HCT116 (cell line): ENCODE results near the gene GET3. TPM values are rescaled to one million over a fixed set of nuclear protein-coding genes. Genes with fewer than 3 reads are reported as not detected.

Experiments used
- ATAC-seq: fragments of 200-7000 bp; cut with Tn5 transposase; 2 replicates; pipeline ENCODE4 v1.9.1; 2020; ENCODE audit warnings: mild to moderate bottlenecking, moderate library complexity
- BruUV-seq: library from RNA; stranded (reverse); fragments of 400-500 nt; replicated peaks from 2 replicates; lab custom pipeline; 2021; lab: Mats Ljungman, UMichigan
- CTCF ChIA-PET: fragments of 300-600 bp; sonication (Branson Sonifier 250); formaldehyde crosslinking; loops from one replicate; lab custom pipeline; 2021; ENCODE audit warnings: antibody characterized with exemption; lab: Charles Lee
- POLR2A ChIA-PET: fragments of 300-600, 350-600 bp; sonication (Branson Sonifier 250); formaldehyde crosslinking; loops from one replicate; lab custom pipeline; 2021; ENCODE audit warnings: antibody characterized with exemption; lab: Charles Lee
- RAD21 ChIA-PET, 2 experiments: fragments of 300-600 bp; sonication (Branson Sonifier 250); formaldehyde crosslinking; loops; one replicate each; lab custom pipeline; 2023; ENCODE audit warnings: low total read pairs in 2 of 2; ENCODE audit not compliant: uncharacterized antibody in 2 of 2, unreplicated experiment in 2 of 2, low non-redundant PET in 1 of 2; lab: Charles Lee
- DNase-seq: peaks from one replicate; pipeline ENCODE4 v3.0.0-alpha.2; 2010; ENCODE audit warnings: low read depth, low spot score
- H2AFZ ChIP-seq: fragments of 200-600 bp; shearing (Covaris generic), sonication (generic); 2 replicates; pipeline ENCODE4 v1.6.1; 2017; ENCODE audit warnings: low read depth, mixed run types, mixed read lengths, antibody characterized with exemption, low read length; ENCODE audit not compliant: poor library complexity, severe bottlenecking
- H3K27ac ChIP-seq: 2 replicates; pipeline ENCODE4 v1.5.1; 2012; ENCODE audit warnings: low read depth, low read length
- H3K27me3 ChIP-seq: fragments of 200-600 bp; sonication (generic); 2 replicates; pipeline ENCODE4 v1.6.1; 2016; ENCODE audit warnings: mixed run types, low read length, mixed read lengths; ENCODE audit not compliant: insufficient read depth
- H3K36me3 ChIP-seq, 2 experiments: fragments of 200-500 bp in 1 of 2; fragments of 200-600 bp in 1 of 2; sonication (Bioruptor generic) in 1 of 2; sonication (generic) in 1 of 2; 2 replicates each; pipeline versions ENCODE4 v1.5.1 to v1.6.1; 2014 to 2016; ENCODE audit warnings: low read length in 2 of 2, inconsistent platforms in 1 of 2, mixed read lengths in 1 of 2, mixed run types in 1 of 2; ENCODE audit not compliant: insufficient read depth in 2 of 2, control insufficient read depth in 1 of 2
- H3K4me1 ChIP-seq, 2 experiments: fragments of 200-600 bp in 1 of 2; sonication (generic) in 1 of 2; 2 replicates each; pipeline versions ENCODE4 v1.5.1 to v1.6.1; 2012 to 2017; ENCODE audit warnings: low read length in 2 of 2, inconsistent platforms in 1 of 2, mild to moderate bottlenecking in 1 of 2, mixed read lengths in 1 of 2, mixed run types in 1 of 2, moderate library complexity in 1 of 2; ENCODE audit not compliant: insufficient read depth in 2 of 2, control insufficient read depth in 1 of 2
- H3K4me2 ChIP-seq: fragments of 200-600 bp; sonication (generic); 2 replicates; pipeline ENCODE4 v1.6.1; 2017; ENCODE audit warnings: mixed run types, low read length, mixed read lengths
- H3K4me3 ChIP-seq, 2 experiments: fragments of 200-600 bp in 1 of 2; sonication (generic) in 1 of 2; replicated peaks in 1 of 2; 2 replicates each; pipeline ENCODE4 v1.5.1; 2011 to 2016; ENCODE audit warnings: low read length in 2 of 2, control low read depth in 1 of 2, low read depth in 1 of 2, mild to moderate bottlenecking in 1 of 2, mixed read lengths in 1 of 2, mixed run types in 1 of 2
- H3K79me2 ChIP-seq: fragments of 200-600 bp; sonication (generic); 2 replicates; pipeline ENCODE4 v1.6.1; 2017; ENCODE audit warnings: mild to moderate bottlenecking, mixed run types, low read length, moderate library complexity, mixed read lengths; ENCODE audit not compliant: insufficient read depth
- H3K9ac ChIP-seq: fragments of 200-600 bp; sonication (generic); 2 replicates; pipeline ENCODE4 v1.6.1; 2016; ENCODE audit warnings: low read length, mixed read lengths
- H3K9me2 ChIP-seq: fragments of 200-600 bp; sonication (generic), shearing (Covaris generic); 2 replicates; pipeline ENCODE4 v1.6.1; 2017; ENCODE audit warnings: mixed run types, mild to moderate bottlenecking, moderate library complexity; ENCODE audit not compliant: insufficient read depth
- H3K9me3 ChIP-seq, 2 experiments: fragments of 200-500 bp in 1 of 2; fragments of 200-600 bp in 1 of 2; sonication (Bioruptor generic) in 1 of 2; sonication (generic) in 1 of 2; 2 replicates each; pipeline ENCODE4 v1.6.1; 2014 to 2017; ENCODE audit warnings: low read length in 2 of 2, mixed read lengths in 2 of 2, inconsistent platforms in 1 of 2, low read depth in 1 of 2, mild to moderate bottlenecking in 1 of 2, mixed run types in 1 of 2, moderate library complexity in 1 of 2; ENCODE audit not compliant: control insufficient read depth in 1 of 2, insufficient read depth in 1 of 2
- H4K20me1 ChIP-seq: fragments of 200-600 bp; sonication (generic), shearing (Covaris generic); 2 replicates; pipeline ENCODE4 v1.6.1; 2017; ENCODE audit warnings: mixed run types, mild to moderate bottlenecking, moderate library complexity; ENCODE audit not compliant: insufficient read depth
- CBX3 ChIP-seq: IDR thresholded peaks from 2 replicates; pipeline ENCODE4 v1.6.1; 2012; ENCODE audit warnings: low read depth
- CEBPB ChIP-seq: IDR thresholded peaks from 2 replicates; pipeline ENCODE4 v1.6.1; 2012; ENCODE audit warnings: low read depth
- EGR1 ChIP-seq: IDR thresholded peaks from 2 replicates; pipeline ENCODE4 v1.6.1; 2012; ENCODE audit warnings: low read depth
- ELF1 ChIP-seq: IDR thresholded peaks from 2 replicates; pipeline ENCODE4 v1.6.1; 2012; ENCODE audit warnings: low read depth, borderline replicate concordance
- EZH2 ChIP-seq: fragments of 200-600 bp; sonication (generic); IDR thresholded peaks from 2 replicates; pipeline ENCODE4 v1.6.1; 2017; ENCODE audit warnings: antibody characterized with exemption, mixed run types
- EZH2phosphoT487 ChIP-seq: fragments of 200-600 bp; IDR thresholded peaks from 2 replicates; pipeline ENCODE4 v1.6.1; 2018; ENCODE audit warnings: antibody characterized with exemption, borderline replicate concordance
- POLR2A ChIP-seq: IDR thresholded peaks from 2 replicates; pipeline ENCODE4 v1.7.0; 2011; ENCODE audit warnings: borderline replicate concordance; ENCODE audit not compliant: insufficient read depth, insufficient read length; ENCODE audit errors: extremely low read depth
- RAD21 ChIP-seq: IDR thresholded peaks from 2 replicates; pipeline ENCODE4 v1.6.1; 2012; ENCODE audit warnings: low read depth, mild to moderate bottlenecking
- SP1 ChIP-seq: IDR thresholded peaks from 2 replicates; pipeline ENCODE4 v1.6.1; 2012; ENCODE audit warnings: low read depth
- SRF ChIP-seq: IDR thresholded peaks from 2 replicates; pipeline ENCODE4 v1.6.1; 2012; ENCODE audit warnings: low read depth
- TCF7L2 ChIP-seq: IDR thresholded peaks from 2 replicates; pipeline ENCODE4 v1.7.0; 2011; ENCODE audit warnings: borderline replicate concordance, inconsistent platforms; ENCODE audit not compliant: insufficient read depth, insufficient read length; ENCODE audit errors: extremely low read depth
- YY1 ChIP-seq: IDR thresholded peaks from 2 replicates; pipeline ENCODE4 v1.6.1; 2011; ENCODE audit warnings: low read length, low read depth, moderate library complexity, mild to moderate bottlenecking; ENCODE audit not compliant: insufficient replicate concordance; ENCODE audit errors: extremely low read depth
- ZFX ChIP-seq: fragments of 450-650 bp; IDR thresholded peaks from 2 replicates; pipeline ENCODE4 v1.6.1; 2017
- intact Hi-C: fragments of 100-400 bp; cut with micrococcal nuclease; formaldehyde crosslinking; loops from 2 replicates; pipeline ENCODE4 v1.10.0; 2022
- total RNA-seq: library from RNA; stranded (reverse); gene quantifications from one replicate; pipeline ENCODE4 v1.2.1, GENCODE V29; 2021; ENCODE audit not compliant: unreplicated experiment
- TF ChIP-seq, protein P1 (sequence below): IDR thresholded peaks from 2 replicates; pipeline ENCODE4 v1.6.1; 2012
- TF ChIP-seq, protein P2 (sequence below): IDR thresholded peaks from 2 replicates; pipeline ENCODE4 v1.6.1; 2011; ENCODE audit warnings: mild to moderate bottlenecking, low read length, moderate library complexity; ENCODE audit not compliant: insufficient replicate concordance; ENCODE audit errors: extremely low read depth
- TF ChIP-seq, protein P3 (sequence below): IDR thresholded peaks from 2 replicates; pipeline ENCODE4 v1.6.1; 2012
- TF ChIP-seq, protein P4 (sequence below), 3 experiments: fragments of 200-600 bp in 1 of 3; sonication (generic) in 1 of 3; IDR thresholded peaks in 2 of 3; conservative IDR thresholded peaks in 1 of 3; 2 replicates each; pipeline ENCODE4 v1.5.1; 2012 to 2017; ENCODE audit warnings: low read depth in 2 of 3, low read length in 2 of 3, antibody characterized with exemption in 1 of 3, borderline replicate concordance in 1 of 3, control low read depth in 1 of 3, mild to moderate bottlenecking in 1 of 3, mixed read lengths in 1 of 3, mixed run types in 1 of 3, moderate library complexity in 1 of 3; ENCODE audit not compliant: insufficient read depth in 1 of 3

Gene GET3
- total RNA-seq, 1 experiment from 2014 or later: 77.6 TPM

DNA sequence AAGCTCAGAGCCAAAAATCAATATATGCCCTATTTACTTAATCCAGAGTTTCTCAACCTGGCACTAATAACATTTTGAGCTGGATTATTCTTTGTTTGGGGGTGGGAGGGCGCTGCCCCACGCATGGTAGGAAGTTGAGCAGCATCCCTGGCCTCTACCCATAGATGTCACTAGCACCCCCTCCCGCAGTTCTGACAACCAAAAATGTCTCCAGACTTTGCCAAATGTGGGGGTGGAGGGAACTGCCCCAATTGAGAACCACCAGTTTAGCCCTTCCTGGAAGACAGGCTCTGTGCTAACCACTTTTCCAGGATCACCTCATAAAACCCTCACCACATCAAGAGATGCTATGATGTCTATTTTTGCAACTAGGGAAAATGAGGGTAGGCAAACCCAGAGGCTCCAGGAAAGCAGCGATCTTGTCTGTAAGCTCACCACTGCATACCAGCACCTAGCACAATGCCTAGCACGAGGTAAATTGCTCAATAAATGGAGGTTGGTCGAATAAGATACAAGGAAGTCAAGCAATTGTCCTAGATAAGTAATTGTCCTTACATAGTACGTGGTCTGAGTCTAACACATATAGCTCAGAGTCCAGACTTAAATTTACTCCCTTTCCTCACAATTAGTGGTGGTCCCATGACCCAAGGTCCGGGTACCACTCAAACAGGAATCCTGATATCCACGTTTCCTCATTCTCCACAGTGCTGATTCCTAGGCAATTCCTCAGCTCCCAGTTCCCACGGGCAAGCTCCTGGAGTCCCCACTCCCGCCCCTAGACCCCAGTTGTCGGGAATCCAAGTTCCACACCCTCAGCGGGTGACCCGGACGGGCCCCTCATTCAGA is 3.7 kb upstream of the GET3 start:
- H3K36me3 ChIP-seq: peaks cover 30 to 32% of the 10 kb centered on the region in 2 experiments
- H3K27me3 ChIP-seq: no peaks in the 10 kb centered on the region
- POLR2A ChIA-PET: interaction anchor here (1.3 to 1.8 kb wide), 3 partner anchors 10 to 59 kb away, joined by 4 to 23 read pairs (median 4); partner anchors contain the start of gene TNPO2
- no peaks in the 10 kb centered on the region for H3K9me3 ChIP-seq
- TSS peak; percentile 46 for BruUV-seq
- intact Hi-C loops: no loop called here
- no peaks in the 10 kb centered on the region for H3K9me2 ChIP-seq
- H3K4me1 ChIP-seq: peaks cover 25 to 36% of the 10 kb centered on the region in 2 experiments
- H3K4me2 ChIP-seq: peak overlapping the region; percentile 98
- peak overlapping the region; percentile 95 for H3K9ac ChIP-seq
- ATAC-seq (no peak), DNase-seq (no peak)
- CTCF ChIA-PET: interaction anchor here (0.7 to 2.7 kb wide), 8 partner anchors 10 to 92 kb away, joined by 3 to 17 read pairs (median 4); partner anchors contain the start of gene TNPO2
- RAD21 ChIA-PET: interaction anchor here in 1 of 2 experiments (1.1 kb wide), 1 partner anchor 11 kb away, joined by 5 read pairs; no protein-coding TSS in a partner anchor
- H4K20me1 ChIP-seq: peaks cover 13% of the 10 kb centered on the region; the same call in 1 of the 2 replicates
- peak overlapping the region; percentile 73 to 89 for H3K4me3 ChIP-seq
- H3K79me2 ChIP-seq: peaks cover 64% of the 10 kb centered on the region
- peak overlapping the region; percentile 91 for H3K27ac ChIP-seq
- no peak overlapping the region for H2AFZ ChIP-seq
- TF ChIP-seq EZH2phosphoT487 (no peak), EZH2 (no peak), EGR1 (peak; percentile 83), YY1 (no peak), SP1 (no peak), CBX3 (no peak), SRF (0 out of 2 replicates have a peak, but pooled peaks have one; percentile 44), CEBPB (no peak), RAD21 (no peak), POLR2A (no peak), ZFX (no peak), TCF7L2 (no peak), ELF1 (no peak; the same call in 1 of the 2 replicates)
- TF ChIP-seq, protein P1, sequence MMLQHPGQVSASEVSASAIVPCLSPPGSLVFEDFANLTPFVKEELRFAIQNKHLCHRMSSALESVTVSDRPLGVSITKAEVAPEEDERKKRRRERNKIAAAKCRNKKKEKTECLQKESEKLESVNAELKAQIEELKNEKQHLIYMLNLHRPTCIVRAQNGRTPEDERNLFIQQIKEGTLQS: no peak
- TF ChIP-seq, protein P2, sequence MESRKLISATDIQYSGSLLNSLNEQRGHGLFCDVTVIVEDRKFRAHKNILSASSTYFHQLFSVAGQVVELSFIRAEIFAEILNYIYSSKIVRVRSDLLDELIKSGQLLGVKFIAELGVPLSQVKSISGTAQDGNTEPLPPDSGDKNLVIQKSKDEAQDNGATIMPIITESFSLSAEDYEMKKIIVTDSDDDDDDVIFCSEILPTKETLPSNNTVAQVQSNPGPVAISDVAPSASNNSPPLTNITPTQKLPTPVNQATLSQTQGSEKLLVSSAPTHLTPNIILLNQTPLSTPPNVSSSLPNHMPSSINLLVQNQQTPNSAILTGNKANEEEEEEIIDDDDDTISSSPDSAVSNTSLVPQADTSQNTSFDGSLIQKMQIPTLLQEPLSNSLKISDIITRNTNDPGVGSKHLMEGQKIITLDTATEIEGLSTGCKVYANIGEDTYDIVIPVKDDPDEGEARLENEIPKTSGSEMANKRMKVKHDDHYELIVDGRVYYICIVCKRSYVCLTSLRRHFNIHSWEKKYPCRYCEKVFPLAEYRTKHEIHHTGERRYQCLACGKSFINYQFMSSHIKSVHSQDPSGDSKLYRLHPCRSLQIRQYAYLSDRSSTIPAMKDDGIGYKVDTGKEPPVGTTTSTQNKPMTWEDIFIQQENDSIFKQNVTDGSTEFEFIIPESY: no peak
- TF ChIP-seq, protein P3, sequence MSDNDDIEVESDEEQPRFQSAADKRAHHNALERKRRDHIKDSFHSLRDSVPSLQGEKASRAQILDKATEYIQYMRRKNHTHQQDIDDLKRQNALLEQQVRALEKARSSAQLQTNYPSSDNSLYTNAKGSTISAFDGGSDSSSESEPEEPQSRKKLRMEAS: 0 out of 2 replicates have a peak, but pooled peaks have one; percentile 44
- TF ChIP-seq, protein P4, sequence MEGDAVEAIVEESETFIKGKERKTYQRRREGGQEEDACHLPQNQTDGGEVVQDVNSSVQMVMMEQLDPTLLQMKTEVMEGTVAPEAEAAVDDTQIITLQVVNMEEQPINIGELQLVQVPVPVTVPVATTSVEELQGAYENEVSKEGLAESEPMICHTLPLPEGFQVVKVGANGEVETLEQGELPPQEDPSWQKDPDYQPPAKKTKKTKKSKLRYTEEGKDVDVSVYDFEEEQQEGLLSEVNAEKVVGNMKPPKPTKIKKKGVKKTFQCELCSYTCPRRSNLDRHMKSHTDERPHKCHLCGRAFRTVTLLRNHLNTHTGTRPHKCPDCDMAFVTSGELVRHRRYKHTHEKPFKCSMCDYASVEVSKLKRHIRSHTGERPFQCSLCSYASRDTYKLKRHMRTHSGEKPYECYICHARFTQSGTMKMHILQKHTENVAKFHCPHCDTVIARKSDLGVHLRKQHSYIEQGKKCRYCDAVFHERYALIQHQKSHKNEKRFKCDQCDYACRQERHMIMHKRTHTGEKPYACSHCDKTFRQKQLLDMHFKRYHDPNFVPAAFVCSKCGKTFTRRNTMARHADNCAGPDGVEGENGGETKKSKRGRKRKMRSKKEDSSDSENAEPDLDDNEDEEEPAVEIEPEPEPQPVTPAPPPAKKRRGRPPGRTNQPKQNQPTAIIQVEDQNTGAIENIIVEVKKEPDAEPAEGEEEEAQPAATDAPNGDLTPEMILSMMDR (IDR thresholded peaks at IDR 0.05 in 2 of 3, conservative IDR thresholded peaks at IDR 0.05 in 1 of 3; ENCODE audit: borderline replicate concordance in 1 of 3, insufficient read depth in 1 of 3, low read depth in 2 of 3, low read length in 2 of 3): peak in 2 of 3 experiments; percentile 51 to 58; a peak in 5 of 6 replicates
